ENCODE measurements around the gene GJA5. TPM values are rescaled to one million over a fixed set of nuclear protein-coding genes. Genes with fewer than 3 reads are reported as not detected.
"Not testable (repeated sequence)": the region's sequence is repeated elsewhere in the genome, so short reads cannot be mapped to it uniquely, and the experiment has no call there.

The GJA5 gene
- polyA plus RNA-seq, 2 of the 4 experiments (the other 2 are of a cell fraction), result not detected

DNA sequence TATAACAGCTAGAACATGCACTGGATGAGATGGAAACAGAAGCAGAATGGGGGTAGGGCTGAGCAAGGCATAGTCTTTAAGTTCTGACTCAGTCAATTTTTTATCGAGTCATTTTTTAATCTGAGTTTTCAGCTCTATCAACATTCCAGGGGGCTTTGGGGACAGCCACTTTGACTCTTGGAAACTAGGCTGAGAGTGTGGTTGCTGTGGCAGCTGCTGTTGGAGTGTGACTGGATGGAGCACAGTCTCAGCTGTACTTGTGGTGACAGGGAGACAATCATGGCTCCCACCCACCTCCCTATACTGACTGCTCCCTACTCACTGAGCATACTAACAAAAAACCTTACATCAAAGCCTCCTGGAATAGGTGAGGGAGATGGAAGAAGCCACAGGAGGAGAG, 25.0 kb downstream of the GJA5 start:
- ChIA-PET POLR2A (no interaction called here), CTCF (no interaction called here)
- FAIRE-seq, result no peak
- H3K9me3 ChIP-seq, result no peaks in the 10 kb centered on the region
- ATAC-seq, result no peak
- H3K4me2 ChIP-seq, result no peak overlapping the region
- DNase-seq (ENCODE audit: low read depth in 1 of 2, low spot score in 1 of 2), result no peak
- TF ChIP-seq SMC3 (IDR thresholded peaks at IDR 0.05) (no peak), HES2 (IDR thresholded peaks at IDR 0.05) (no peak), RARB (CRISPR knock-in tag; IDR thresholded peaks at IDR 0.05) (no peak)
- TF ChIP-seq, protein P1, sequence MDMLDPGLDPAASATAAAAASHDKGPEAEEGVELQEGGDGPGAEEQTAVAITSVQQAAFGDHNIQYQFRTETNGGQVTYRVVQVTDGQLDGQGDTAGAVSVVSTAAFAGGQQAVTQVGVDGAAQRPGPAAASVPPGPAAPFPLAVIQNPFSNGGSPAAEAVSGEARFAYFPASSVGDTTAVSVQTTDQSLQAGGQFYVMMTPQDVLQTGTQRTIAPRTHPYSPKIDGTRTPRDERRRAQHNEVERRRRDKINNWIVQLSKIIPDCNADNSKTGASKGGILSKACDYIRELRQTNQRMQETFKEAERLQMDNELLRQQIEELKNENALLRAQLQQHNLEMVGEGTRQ (IDR thresholded peaks at IDR 0.05), result no peak
- no peaks in the 10 kb centered on the region for H3K4me1 ChIP-seq
- H3K4me3 ChIP-seq, result no peak overlapping the region
- H3K27ac ChIP-seq, result no peak overlapping the region
- WGBS (ENCODE audit: missing lambda C conversion rate), result 100% methylated on average over 1 of the region's 1 CpG

DNA sequence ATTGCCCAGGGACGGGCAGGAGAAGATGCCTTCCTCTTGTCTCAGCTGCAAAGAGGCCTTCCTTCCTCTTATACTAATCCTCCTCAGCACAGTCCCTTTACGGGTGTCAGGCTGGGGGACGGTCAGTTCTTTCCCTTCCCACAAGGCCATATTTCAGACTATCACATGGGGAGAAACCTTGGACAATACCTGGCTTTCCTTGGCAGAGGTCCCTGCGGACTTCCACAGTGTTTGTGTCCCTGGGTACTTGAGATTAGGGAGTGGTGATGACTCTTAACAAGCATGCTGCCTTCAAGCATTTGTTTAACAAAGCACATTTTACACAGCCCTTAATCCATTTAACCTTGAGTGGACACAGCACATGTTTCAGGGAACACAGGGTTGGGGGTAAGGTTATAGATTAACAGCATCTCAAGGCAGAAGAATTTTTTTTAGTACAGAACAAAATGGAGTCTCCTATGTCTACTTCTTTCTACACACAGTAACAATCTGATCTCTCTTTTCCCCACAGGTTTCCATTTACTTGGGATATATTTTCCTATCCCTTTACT, 26.0 kb downstream of the GJA5 start:
- CTCF ChIA-PET, result not testable (repeated sequence)
- WGBS (ENCODE audit: missing lambda C conversion rate), result 17% methylated on average over 4 of the region's 4 CpGs

GRCh38 chr1:147729315-147729714, 31.1 kb downstream of the GJA5 start:
- Histone ChIP-seq H3K4me2 (no peak overlapping the region), H3K4me1 (no peaks in the 10 kb centered on the region), H3K27ac (no peak overlapping the region), H3K4me3 (no peak overlapping the region), H3K9me3 (no peaks in the 10 kb centered on the region)
- ChIA-PET CTCF (no interaction called here), POLR2A (no interaction called here)
- ATAC-seq (no peak), FAIRE-seq (no peak), DNase-seq (ENCODE audit: low read depth in 1 of 2, low spot score in 1 of 2) (no peak)
- WGBS (ENCODE audit: missing lambda C conversion rate), result 43% methylated on average over 2 of the region's 2 CpGs
- no peak for TF ChIP-seq CEBPB (IDR thresholded peaks at IDR 0.05)
- no peak for TF ChIP-seq ZC3H11A (IDR thresholded peaks at IDR 0.05)
- no peak for TF ChIP-seq HMGXB4 (CRISPR knock-in tag; IDR thresholded peaks at IDR 0.05; ENCODE audit: borderline replicate concordance)
- no peak for TF ChIP-seq ZFP36 (IDR thresholded peaks at IDR 0.05; ENCODE audit: borderline replicate concordance, partially characterized antibody)
- no peak for TF ChIP-seq MAFK (IDR thresholded peaks at IDR 0.05; ENCODE audit: partially characterized antibody)
- no peak for TF ChIP-seq JUN (IDR thresholded peaks at IDR 0.05)
- TF ChIP-seq RNF2 (IDR thresholded peaks at IDR 0.05; ENCODE audit: borderline replicate concordance, low read depth), result no peak
- TF ChIP-seq JUNB (IDR thresholded peaks at IDR 0.05), result no peak

More for the DNA sequence above, 26.0 kb downstream of the GJA5 start:
- H3K4me1 ChIP-seq; H3K4me2 ChIP-seq; FAIRE-seq; H3K9me3 ChIP-seq; H3K4me3 ChIP-seq; H3K27ac ChIP-seq; POLR2A ChIA-PET; ATAC-seq; DNase-seq (ENCODE audit: low read depth in 1 of 2, low spot score in 1 of 2): not testable (repeated sequence)

DNA sequence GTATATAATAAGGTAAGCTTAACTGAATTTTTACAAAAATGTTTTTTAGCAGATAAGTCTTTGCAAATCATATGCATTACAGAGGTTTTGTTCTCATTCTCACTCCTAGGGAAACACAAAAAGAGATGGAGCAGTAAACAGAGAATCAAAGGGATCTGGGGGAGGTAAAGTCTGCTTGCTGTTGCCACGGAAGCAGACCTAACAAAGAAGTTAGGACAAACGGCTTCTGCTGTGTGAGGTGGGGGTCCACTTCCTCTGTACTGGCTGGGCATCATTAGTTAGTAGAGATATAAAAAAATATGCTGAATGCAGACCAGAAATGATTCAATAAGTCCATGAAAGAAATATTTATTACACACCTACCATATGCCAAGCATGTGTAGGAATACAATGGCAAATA, 34.2 kb downstream of the GJA5 start:
- POLR2A ChIA-PET, result no interaction called here
- CTCF ChIA-PET, result interaction anchor here (3.0 to 3.9 kb wide), 2 partner anchors 163 to 166 kb away, joined by 12 to 29 read pairs; no protein-coding TSS in a partner anchor
- Histone ChIP-seq H3K9me3 (no peaks in the 10 kb centered on the region), H3K4me2 (no peak overlapping the region), H3K4me3 (no peak overlapping the region), H3K4me1 (no peaks in the 10 kb centered on the region), H3K27ac (no peak overlapping the region)
- WGBS (ENCODE audit: missing lambda C conversion rate), result 35% methylated on average over 2 of the region's 2 CpGs
- no peak for FAIRE-seq
- no peak for DNase-seq (ENCODE audit: low read depth in 1 of 2, low spot score in 1 of 2)
- TF ChIP-seq FOXS1 (CRISPR knock-in tag; IDR thresholded peaks at IDR 0.05), result no peak
- TF ChIP-seq CEBPB (IDR thresholded peaks at IDR 0.05), result no peak
- TF ChIP-seq MAFK (IDR thresholded peaks at IDR 0.05; ENCODE audit: partially characterized antibody), result no peak
- TF ChIP-seq MYC (IDR thresholded peaks at IDR 0.05; ENCODE audit: borderline replicate concordance, low read length), result no peak
- TF ChIP-seq, protein P2, sequence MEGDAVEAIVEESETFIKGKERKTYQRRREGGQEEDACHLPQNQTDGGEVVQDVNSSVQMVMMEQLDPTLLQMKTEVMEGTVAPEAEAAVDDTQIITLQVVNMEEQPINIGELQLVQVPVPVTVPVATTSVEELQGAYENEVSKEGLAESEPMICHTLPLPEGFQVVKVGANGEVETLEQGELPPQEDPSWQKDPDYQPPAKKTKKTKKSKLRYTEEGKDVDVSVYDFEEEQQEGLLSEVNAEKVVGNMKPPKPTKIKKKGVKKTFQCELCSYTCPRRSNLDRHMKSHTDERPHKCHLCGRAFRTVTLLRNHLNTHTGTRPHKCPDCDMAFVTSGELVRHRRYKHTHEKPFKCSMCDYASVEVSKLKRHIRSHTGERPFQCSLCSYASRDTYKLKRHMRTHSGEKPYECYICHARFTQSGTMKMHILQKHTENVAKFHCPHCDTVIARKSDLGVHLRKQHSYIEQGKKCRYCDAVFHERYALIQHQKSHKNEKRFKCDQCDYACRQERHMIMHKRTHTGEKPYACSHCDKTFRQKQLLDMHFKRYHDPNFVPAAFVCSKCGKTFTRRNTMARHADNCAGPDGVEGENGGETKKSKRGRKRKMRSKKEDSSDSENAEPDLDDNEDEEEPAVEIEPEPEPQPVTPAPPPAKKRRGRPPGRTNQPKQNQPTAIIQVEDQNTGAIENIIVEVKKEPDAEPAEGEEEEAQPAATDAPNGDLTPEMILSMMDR (IDR thresholded peaks at IDR 0.05), result no peak
- no peak for TF ChIP-seq SREBF2 (IDR thresholded peaks at IDR 0.05)
- no peak for TF ChIP-seq TFCP2L1 (CRISPR knock-in tag; IDR thresholded peaks at IDR 0.05)
- no peak for ATAC-seq

All from A549 (cell line).